Right hindlimb (tissue), 1 donor: ENCODE results near the gene CNKSR3.
A peak's percentile ranks its signal among the peaks of the same experiment; 100 is the strongest.

Experiments used
- DNase-seq: peaks from one replicate; pipeline ENCODE4 v3.0.0-alpha.2; 2018

CNKSR3 gene

DNA sequence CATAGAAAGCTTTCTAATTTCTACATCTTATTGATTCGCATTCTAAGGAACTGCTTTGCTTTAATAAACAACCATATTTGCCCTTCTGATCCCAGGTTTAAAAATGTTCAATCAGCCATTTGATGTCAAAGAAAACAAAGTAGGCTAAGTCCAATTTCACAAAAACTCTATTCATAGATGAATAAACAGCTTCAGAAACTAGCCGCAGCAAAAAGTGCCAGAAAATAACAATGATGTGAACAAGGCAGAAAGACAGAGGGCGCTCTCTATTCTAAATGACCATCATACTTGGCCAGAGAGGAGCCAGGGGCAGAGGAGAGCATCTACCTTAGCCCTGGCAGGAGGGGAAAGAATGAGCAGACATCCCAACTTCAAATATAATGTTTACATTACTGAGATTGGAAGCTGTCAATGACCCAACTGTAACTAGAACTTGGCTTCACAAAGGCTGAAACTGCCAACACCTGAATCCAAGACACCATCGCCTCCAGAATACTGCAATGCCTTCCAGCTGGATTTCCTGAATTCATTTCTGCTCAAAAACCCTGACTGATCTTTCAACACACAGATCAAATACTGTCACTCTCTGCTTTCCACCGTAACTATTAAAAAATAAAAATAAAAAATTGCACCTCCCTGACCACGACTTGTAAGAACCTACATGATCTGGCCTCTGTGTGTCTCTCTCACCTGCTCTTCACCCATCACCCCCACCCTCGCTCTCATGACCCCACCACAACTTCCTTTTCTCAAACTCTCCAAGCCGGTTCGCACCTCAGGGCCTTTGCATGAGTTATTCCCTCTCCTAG, 9.5 kb downstream of the CNKSR3 start:
- DNase-seq, result peak; percentile 30

GRCh38 chr6:154499855-154500589, 10.5 kb downstream of the CNKSR3 start:
- DNase-seq, result no peak

DNA sequence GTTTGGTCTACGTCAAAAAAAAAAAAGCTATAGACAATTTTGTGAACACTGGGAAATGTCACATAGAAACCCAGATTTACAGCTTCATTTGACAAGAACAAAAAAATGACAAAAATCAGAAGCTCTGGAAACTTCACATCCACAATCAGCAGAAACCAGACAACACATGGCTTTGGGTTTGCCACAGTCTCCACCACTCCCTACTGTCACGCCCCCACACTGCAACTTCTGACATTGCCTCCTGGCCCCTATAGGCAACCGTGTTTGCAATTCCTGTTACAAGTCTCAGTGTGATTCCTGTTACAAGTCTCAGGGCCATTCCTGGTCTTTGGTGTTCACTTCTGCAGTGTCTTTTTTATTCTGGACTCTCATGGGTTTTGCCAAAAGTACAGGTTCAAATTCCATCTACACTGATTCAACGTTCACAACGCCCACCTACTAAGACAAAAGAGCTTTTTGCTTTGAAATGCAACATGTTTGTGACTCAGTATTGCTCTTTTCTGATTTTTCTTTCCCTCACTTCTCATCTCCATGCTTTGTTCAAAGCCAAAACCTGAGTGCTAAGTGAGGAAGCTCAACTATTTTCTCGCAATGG, 12.0 kb downstream of the CNKSR3 start:
- DNase-seq, result no peak

DNA sequence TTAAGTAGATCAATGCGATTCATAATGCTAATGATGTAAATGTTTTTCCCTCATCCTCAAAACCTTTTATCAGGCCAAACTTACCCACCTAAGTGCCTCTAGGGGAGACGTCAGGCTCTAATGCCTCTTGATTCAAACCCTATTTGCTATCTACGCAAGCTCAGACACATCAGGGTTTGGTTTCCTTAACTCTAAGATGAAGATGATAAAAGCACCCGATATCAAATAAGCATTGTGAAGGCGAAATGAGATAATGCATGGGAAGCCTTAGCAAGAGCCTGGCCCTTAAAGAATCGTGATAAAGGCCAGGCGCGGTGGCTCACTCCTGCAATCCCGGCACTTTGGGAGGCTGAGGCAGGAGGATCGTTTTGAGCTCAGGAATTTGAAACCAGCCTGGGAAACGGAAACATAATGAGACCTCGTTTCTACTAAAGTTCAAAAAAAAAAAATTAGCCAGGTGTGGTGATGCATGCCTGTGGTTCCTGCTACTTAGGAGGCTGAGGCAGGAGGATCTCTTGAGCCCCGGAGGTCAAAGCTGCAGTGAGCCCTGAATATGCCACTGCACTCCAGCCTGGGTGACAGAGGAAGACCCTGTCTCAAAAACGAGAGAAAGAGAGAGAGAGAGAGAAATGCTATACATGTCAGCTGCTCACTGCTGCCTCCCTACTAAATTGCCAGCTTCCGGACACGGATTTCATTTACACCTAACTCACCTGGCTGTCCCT, 13.5 kb downstream of the CNKSR3 start:
- DNase-seq, result no peak

- DNase-seq, result no peak
Observed at GRCh38 chr6:154496186-154496585, 14.3 kb downstream of the CNKSR3 start.

DNA sequence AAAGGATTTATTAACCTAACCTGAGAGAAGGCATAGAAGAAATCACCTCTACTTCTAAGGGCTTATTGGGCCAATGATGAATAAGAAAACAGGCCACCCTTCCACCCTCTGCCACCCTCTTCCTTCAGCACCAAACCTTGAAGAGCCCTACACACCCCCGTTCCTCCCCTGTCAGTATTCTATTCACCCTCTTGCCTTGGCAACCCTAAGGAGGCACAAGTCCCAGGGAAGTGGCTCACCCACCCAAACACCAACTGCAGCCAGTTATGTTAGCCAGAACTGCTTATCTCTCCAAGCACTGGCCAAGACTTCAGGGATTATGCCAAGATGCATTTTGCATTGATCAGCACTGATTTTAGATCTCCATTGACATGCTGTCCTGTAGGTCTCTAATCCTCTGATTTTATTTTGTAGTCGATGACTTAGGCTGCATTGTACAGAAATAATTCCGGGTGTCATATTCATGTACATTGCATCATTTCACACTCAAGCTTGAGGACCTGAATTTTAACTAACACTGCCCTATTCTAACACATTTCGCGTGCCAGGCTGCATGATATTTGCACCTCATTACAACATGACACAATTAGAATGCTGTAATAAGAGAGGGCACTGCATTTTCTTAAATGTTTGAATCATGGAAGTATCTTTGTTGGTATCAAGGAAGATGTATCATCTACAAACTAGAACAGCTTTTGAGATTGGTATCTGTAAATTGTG, 15.7 kb downstream of the CNKSR3 start:
- DNase-seq, result no peak

DNA sequence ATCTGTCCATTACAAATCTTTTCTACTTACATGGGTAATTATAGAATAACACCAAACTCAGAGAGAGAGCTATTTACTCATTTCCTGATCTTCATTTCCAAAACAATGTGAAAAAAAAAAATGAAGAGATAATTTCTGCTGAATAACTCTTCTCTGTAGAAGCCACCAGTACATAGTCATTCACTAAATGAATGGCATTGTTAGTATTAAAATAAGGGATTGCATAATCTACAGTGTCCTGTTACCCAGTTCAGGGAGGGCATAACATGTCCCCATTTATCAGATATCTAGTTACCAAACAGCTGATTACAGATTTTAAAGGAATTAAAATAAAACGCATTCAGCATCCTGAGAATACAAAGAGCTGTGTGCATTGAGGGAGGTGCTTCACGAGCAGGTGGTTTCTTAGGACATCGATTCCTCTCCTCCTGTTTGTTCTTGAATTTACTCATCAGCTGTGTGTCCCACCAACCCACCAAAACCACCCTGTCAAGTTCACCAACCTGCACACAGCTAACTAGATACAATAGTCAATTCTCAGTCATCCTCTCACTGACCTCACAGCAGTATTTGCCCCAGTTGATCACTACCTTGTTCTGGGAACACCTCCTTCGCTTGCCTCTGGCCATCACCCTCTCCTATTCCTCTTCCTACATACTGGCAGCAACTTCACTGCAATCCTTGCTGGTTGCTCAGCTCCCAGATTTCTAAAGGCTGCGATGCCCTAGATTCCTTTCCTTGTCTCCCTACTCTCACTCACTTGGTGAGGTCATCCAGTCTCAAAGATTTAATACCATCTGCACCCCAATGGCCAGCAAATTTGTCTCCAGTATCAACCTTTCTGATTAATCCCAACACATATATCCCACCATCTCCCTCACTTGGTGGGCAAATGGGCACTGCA, 18.7 kb downstream of the CNKSR3 start:
- no peak for DNase-seq

DNA sequence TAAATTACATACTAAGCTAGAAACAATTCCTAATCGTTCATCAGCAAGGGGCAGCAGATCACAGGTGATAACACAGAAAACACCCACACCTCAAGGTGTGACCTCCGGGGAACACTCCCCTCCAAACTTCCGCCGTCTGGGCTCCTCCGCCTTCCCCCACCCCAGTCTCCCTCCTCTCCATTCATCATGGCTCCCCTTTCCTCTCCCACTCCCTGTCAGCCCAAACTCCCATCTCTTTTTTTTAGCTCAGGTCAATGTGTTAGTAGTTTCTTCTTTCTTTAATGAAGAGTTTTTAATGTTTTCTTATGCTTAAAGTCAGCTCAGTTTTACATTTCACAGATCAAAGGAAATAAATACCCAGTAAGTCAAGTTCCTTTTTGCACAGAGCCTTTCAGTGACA, 20.7 kb downstream of the CNKSR3 start:
- no peak for DNase-seq

GRCh38 chr6:154488802-154489437, 21.6 kb downstream of the CNKSR3 start:
- DNase-seq, result peak; percentile 36

- DNase-seq, result no peak
Observed at GRCh38 chr6:154488248-154488593, 22.3 kb downstream of the CNKSR3 start.

DNA sequence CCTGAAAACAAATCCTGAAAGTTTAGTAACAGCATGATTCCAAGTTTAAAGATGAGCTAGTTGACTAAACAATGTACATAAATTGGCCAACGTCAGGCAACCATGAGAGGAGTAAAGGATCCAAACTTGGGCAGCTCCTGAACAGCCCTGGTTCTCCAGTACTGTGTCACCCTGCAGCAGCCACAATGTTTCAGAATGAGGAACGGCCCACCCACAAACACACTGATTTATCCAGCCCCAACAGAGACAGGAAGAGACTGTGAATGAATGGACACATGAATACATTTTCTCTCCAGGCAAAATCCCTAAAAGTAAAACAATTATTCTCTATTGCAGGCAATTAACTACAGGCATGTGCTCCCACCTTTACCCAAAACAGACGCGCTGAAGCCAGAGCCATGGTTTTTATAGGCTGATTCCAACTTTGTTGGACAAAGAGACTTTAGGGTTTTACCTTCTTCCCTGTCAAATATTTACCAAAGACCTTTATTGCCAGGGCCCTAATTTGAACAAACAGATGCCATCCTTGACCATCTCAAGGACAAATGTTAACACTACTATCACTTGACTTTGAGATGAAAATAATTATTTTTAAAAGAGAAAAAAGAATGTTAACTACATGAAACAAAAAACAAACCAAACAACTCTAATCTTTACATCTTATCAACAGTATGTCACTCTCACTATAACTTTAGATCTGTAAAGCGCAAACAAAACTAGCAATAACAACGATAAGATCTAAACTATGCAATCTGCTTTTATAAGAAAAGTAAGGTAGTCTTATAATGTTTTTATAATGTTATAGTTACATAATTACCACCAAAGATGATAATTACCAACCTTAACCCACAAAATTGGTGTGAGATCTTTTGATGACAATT, 22.9 kb downstream of the CNKSR3 start:
- no peak for DNase-seq

DNA sequence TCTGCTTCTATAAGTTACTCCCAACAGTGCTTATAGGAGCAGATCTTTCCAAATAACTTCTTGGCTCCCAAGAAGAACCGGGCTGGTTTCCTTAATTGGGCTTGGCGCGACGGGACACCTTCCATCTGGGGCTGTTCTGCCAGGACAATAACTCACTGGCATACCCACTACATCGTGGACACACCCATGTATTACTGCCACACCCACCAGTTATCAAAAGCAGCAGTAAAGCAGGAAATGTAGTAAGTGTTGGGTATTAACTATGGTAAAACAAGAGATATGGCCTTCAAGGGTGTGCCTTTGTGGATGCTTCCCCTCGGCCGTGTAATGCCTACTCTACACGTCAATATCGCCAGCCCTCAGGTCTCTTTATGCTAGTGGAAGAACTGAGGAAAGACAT, 24.7 kb downstream of the CNKSR3 start:
- no peak for DNase-seq

- no peak for DNase-seq
Observed at GRCh38 chr6:154484942-154485341, 25.5 kb downstream of the CNKSR3 start.

DNA sequence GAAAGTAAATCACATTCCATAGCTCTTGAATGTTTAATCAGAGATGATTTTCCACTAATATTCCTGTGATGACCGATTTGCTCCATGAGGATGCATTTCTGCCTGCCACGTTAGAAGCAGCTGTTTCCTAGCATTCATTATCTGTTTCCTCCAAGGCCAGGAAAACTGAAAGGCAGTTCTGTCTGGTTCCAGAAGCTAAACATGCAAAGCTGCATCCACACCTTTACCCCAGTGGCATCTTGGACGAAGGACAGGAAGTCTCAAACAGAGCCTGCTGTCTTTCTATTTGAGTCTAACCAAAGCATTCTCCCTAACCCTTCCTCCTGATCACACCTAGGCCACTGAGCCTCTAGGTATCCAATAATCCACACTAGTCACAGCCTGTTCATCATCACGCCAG, 27.6 kb downstream of the CNKSR3 start:
- DNase-seq, result peak; percentile 60

GRCh38 chr6:154481521-154482013, 28.9 kb downstream of the CNKSR3 start:
- DNase-seq, result no peak

DNA sequence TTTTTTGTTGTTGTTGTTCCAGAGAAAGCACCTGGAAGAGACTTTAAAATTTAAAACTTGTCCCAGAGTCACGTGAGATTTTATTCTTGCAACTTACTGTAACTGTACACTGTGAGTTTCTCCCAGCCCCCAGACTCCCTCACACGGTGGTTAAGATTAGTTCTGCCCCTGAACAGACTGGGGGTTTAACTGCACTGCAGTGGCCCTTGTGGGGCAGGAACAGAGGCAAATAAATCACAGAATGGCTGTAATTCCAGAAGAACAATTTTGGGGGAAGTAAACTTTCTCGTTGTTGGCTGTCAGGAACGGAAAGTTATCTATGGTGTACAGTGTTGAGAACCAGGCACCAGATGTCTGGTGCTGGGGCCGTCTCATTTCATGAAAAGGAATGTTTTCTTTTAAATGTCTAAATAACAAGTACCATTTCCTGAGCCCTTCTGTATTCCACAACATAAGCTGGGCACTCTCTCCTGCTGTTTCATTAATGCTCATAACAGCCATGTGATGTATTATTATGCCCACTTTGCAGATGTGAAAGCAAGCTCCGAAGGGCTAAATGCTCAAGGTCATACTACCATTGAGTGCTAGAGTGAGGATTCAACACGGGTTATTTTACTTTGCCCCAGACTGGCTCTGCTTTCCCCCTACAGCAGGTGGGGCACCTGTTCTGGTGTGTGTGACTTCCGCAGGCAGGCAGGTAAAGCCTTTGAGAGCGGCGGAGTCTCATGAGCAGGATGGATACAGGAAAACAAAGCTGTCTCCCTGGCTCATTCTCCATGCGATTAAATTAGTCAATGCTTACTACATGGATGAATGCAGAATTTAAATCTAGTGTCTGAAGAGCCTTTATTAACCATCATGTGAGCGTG, 30.5 kb downstream of the CNKSR3 start:
- peak; percentile 54 for DNase-seq

- no peak for DNase-seq
Observed at GRCh38 chr6:154479351-154479769, 31.1 kb downstream of the CNKSR3 start.

DNA sequence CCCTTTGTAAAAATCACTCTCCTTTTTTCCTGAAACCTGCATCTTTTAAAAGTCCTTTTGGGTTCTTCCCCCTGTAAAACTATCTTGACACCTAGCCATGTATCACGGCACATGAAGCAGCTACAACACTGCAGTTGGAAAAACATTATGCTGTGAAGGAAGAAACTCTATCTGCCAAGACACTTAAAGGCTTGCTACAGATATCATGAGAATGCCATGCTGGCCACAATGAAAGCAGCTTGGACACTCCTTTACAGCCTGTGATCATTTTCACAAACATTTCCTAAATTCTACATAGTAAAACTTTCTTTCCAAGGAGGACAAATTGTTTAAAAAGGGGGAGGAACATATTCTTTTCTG, 31.8 kb downstream of the CNKSR3 start:
- DNase-seq, result no peak
